Thoracic aorta (tissue), 2 donors: ENCODE measurements around the gene GRB10. TPM values are rescaled to one million over a fixed set of nuclear protein-coding genes. Genes with fewer than 3 reads are reported as not detected.

Experiments used
- ATAC-seq: fragments of 150-250 bp; one replicate; pipeline ENCODE4 v1.8.0; 2017; ENCODE audit warnings: low read depth; ENCODE audit not compliant: insufficient number of reproducible peaks, low FRiP score
- DNase-seq: peaks from one replicate; pipeline ENCODE4 v3.0.0-alpha.2; 2020; ENCODE audit warnings: low spot score
- H3K27ac ChIP-seq, 2 donors: fragments of 200-600 bp; sonication (generic); 1 replicate in 1 of 2; 2 replicates in 1 of 2; pipeline ENCODE4 v1.5.1; 2016; ENCODE audit warnings: mild to moderate bottlenecking in 2 of 2, moderate library complexity in 2 of 2
- H3K27me3 ChIP-seq: fragments of 200-600 bp; sonication (generic); replicated peaks from 2 replicates; pipeline ENCODE4 v1.6.0; 2016; ENCODE audit warnings: mild to moderate bottlenecking; ENCODE audit not compliant: insufficient read depth
- H3K36me3 ChIP-seq: fragments of 200-600 bp; sonication (generic); one replicate; pipeline ENCODE4 v1.5.1; 2016
- H3K4me1 ChIP-seq, 2 donors: fragments of 200-600 bp; sonication (generic); 1 replicate in 1 of 2; 2 replicates in 1 of 2; pipeline versions ENCODE4 v1.5.1 to v1.6.0; 2016; ENCODE audit warnings: low read depth in 2 of 2, mild to moderate bottlenecking in 1 of 2; ENCODE audit not compliant: control insufficient read depth in 1 of 2
- H3K4me3 ChIP-seq: fragments of 200-600 bp; sonication (generic); 2 replicates; pipeline ENCODE4 v1.5.1; 2016; ENCODE audit warnings: mild to moderate bottlenecking
- H3K9me3 ChIP-seq: fragments of 200-600 bp; sonication (generic); 2 replicates; pipeline ENCODE4 v1.5.1; 2016
- CTCF ChIP-seq: fragments of 200-600 bp; sonication (generic); IDR thresholded peaks from one replicate; pipeline ENCODE4 v1.5.1; 2019; ENCODE audit warnings: antibody characterized with exemption
- total RNA-seq, 2 donors: library from RNA; depleted of rRNA; stranded (reverse); fragments of >200 nt; gene quantifications; one replicate each; pipeline versions ENCODE4 v1.1.0 to v1.2.3, GENCODE V29; 2016

GRB10 gene
- total RNA-seq, 2 donors from 2014 or later = 59.2 to 104 TPM

DNA sequence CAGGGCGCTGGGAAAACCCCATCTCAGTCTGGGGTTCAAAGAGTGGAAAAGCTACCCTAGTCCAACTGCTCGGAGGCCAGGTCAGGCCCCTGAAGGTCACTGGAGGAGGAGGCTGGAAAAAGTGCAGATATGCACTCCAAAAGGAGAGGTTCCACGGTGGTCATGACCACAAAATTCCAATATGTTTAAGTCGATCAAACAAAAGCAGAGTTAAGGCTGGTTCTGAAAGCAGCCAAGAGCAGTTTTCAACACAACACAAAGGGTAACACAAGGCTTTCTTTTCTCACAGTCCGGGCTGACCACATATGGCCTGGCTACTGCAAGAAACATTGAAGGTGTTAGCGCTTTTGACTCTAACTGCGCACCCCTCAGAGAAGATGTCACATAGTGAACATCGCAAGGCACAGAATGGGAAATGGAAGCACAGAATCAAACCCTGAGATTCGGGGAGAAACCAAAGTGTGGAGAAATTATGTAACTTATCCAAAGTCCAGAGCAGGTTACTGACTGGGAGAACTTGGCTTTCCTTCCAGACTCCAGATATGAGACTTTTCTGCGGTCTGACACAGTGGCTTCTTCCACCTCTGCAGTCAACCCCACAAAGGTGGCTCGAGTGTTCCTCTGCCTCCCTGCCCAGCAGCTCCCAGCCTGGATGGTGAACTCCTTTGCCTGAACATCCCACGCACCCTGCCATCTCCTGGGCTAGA, 1.3 kb upstream of the GRB10 start:
- H3K4me1 ChIP-seq = peaks cover 2 to 25% of the 10 kb centered on the region in 2 donors
- no peak for ATAC-seq
- H3K27me3 ChIP-seq = no peaks in the 10 kb centered on the region
- DNase-seq = no peak
- no peaks in the 10 kb centered on the region for H3K9me3 ChIP-seq
- H3K36me3 ChIP-seq = no peaks in the 10 kb centered on the region
- no peak overlapping the region for H3K4me3 ChIP-seq
- H3K27ac ChIP-seq = no peak overlapping the region
- no peak for TF ChIP-seq CTCF

DNA sequence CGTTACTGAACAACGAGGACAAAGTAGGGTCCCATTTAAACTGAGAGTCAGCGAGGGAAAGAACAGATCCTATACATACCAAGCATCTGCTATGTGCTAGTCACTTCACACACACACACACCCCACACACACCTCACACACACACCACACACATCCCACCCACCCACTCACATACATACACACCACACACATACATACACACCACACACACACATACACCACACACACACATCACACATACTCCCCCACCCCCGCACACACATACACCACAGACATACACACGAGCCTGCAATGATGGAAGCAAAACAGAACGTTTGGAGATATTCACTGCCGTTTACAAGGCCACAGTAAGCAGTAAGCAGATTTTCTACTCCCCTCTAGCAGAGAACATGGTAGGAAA, 607 bp upstream of the GRB10 start:
- no peaks in the 10 kb centered on the region for H3K27me3 ChIP-seq
- no peak overlapping the region for H3K27ac ChIP-seq
- no peak for TF ChIP-seq CTCF
- DNase-seq (no peak), ATAC-seq (no peak)
- H3K4me3 ChIP-seq = peak overlapping the region; percentile 65
- H3K36me3 ChIP-seq = no peaks in the 10 kb centered on the region
- H3K4me1 ChIP-seq = peaks cover 2 to 25% of the 10 kb centered on the region in 2 donors
- no peaks in the 10 kb centered on the region for H3K9me3 ChIP-seq

DNA sequence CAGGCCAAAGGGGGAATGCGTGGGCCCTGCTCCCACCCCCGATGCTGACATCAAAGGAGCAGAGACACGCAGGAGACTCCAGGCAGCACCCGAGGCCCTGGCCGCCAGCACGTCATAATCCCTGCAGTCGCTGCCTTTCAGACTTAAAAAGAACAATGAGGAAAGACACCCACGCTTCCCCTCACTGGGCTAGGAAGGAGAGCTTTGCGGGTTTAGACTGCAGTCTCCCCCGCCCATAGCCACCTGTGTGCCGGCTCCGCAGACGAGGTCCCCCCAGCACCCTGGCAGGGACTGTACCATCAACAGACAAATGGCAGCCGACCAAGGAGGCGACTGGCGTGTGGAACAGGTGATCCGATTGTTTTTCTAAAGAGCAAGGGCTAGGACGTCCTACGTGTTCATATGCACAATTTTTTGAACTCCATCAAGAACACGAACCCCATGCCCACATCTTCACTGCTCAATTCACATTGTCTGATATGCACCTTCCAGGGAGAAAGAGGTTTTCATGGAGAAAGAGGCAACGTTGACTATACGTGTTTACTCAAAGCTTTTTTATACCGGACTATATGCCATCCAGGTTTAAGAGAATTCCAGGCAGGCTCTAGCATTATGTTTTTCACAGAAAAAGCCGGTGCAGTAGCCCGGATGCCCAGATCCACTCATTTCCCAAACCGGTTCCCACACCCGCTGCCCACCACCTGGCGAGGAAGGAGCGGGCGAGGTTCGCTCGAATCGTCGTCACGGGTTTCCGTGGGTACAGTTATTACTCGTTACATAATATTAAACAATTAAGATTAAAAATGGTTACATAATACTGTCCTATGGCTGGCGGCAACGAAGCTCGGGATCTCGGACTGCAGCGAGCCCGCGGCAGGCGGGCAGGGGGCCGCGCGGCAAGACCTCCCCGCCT, 1.1 kb downstream of the GRB10 start:
- DNase-seq (no peak), ATAC-seq (no peak)
- no peaks in the 10 kb centered on the region for H3K9me3 ChIP-seq
- peaks cover 1 to 25% of the 10 kb centered on the region in 2 donors for H3K4me1 ChIP-seq
- peak overlapping the region; percentile 49 for H3K4me3 ChIP-seq
- no peaks in the 10 kb centered on the region for H3K27me3 ChIP-seq
- no peaks in the 10 kb centered on the region for H3K36me3 ChIP-seq
- no peak for TF ChIP-seq CTCF
- H3K27ac ChIP-seq = no peak overlapping the region

DNA sequence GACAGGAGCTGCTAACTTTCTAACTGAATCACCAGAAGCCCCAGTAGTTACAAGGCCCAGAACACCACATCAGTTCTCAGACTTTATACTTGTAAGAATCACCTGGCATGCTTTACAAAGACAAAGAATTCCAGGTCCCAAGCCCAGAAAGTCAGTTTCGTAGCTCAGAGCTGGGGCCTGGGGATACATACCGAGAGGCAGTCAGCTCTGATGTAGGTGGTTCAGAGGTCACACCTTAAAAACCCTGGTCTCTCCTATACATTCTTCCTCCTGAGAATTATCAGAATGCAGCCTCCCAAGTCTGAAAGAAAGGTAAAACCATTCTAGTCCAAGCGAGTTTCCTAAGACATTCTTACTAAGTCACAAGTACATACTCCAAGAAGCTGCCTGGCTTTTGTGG, 2.3 kb downstream of the GRB10 start:
- Histone ChIP-seq H3K27ac (no peak overlapping the region), H3K4me1 (peaks cover 0 to 25% of the 10 kb centered on the region in 2 donors), H3K4me3 (no peak overlapping the region), H3K27me3 (no peaks in the 10 kb centered on the region), H3K9me3 (no peaks in the 10 kb centered on the region), H3K36me3 (no peaks in the 10 kb centered on the region)
- no peak for DNase-seq
- ATAC-seq = no peak
- no peak for TF ChIP-seq CTCF

DNA sequence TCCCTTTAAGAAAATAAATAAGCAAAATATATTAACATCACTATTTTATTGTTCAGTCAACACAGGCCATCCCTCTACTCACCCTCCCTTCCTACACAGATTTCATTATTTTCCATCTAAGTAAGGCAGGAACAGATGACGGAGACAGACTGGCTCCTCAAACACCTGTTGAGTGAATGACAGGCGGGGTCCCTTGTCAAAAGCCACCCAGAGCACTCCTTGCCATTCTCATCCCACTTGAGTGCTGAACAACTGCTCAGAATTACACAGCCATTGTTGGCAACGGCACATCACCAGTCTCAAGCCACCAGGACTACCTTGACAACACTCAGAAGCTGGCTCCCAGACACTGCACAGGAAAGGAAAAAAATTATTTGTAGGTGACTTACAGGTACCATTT, 3.3 kb downstream of the GRB10 start:
- no peaks in the 10 kb centered on the region for H3K27me3 ChIP-seq
- DNase-seq (no peak), ATAC-seq (no peak)
- H3K36me3 ChIP-seq = no peaks in the 10 kb centered on the region
- H3K27ac ChIP-seq = no peak overlapping the region
- peaks cover 0 to 25% of the 10 kb centered on the region in 2 donors for H3K4me1 ChIP-seq
- TF ChIP-seq CTCF = no peak
- no peak overlapping the region for H3K4me3 ChIP-seq
- no peaks in the 10 kb centered on the region for H3K9me3 ChIP-seq
